GM12878 (cell line): ENCODE data around the gene CR2. TPM values are rescaled to one million over a fixed set of nuclear protein-coding genes. Genes with fewer than 3 reads are reported as not detected.

Source experiments
- ATF2 ChIP-seq: IDR thresholded peaks from 2 replicates; pipeline ENCODE4 v1.6.1; 2012; ENCODE audit warnings: low read length, inconsistent platforms
- ATF3 ChIP-seq: IDR thresholded peaks from 2 replicates; pipeline ENCODE4 v1.6.1; 2011; ENCODE audit warnings: low read depth, mild to moderate bottlenecking, low read length, moderate library complexity, borderline replicate concordance; ENCODE audit errors: extremely low read depth
- BCL11A ChIP-seq: IDR thresholded peaks from 2 replicates; pipeline ENCODE4 v1.6.1; 2011; ENCODE audit warnings: low read depth, low read length
- BCL3 ChIP-seq: IDR thresholded peaks from 2 replicates; pipeline ENCODE4 v1.6.1; 2011; ENCODE audit warnings: borderline replicate concordance, low read depth, mild to moderate bottlenecking, moderate library complexity, low read length; ENCODE audit not compliant: insufficient read depth, poor library complexity, severe bottlenecking
- CBX3 ChIP-seq: fragments of 200-600 bp; sonication (generic); IDR thresholded peaks from 2 replicates; pipeline ENCODE4 v1.6.1; 2016; ENCODE audit warnings: low read depth, borderline replicate concordance
- CHD1 ChIP-seq: IDR thresholded peaks from 2 replicates; pipeline ENCODE4 v1.6.1; 2012; ENCODE audit warnings: low read depth, low read length, improper control_type of control experiment
- CHD2 ChIP-seq: IDR thresholded peaks from 2 replicates; pipeline ENCODE4 v1.6.1; 2011; ENCODE audit warnings: low read depth, low read length, improper control_type of control experiment, borderline replicate concordance
- CREB1 ChIP-seq: IDR thresholded peaks from 2 replicates; pipeline ENCODE4 v1.6.1; 2012; ENCODE audit warnings: low read depth, mild to moderate bottlenecking, inconsistent platforms
- E4F1 ChIP-seq: fragments of 450-650 bp; IDR thresholded peaks from 2 replicates; pipeline ENCODE4 v1.6.1; 2018; ENCODE audit warnings: borderline replicate concordance, mild to moderate bottlenecking; ENCODE audit not compliant: partially characterized antibody
- EED ChIP-seq: sonication (generic); IDR thresholded peaks from 2 replicates; pipeline ENCODE4 v1.6.1; 2016; ENCODE audit warnings: antibody characterized with exemption, low read depth
- GATAD2B ChIP-seq: fragments of 450-650 bp; conservative IDR thresholded peaks from 2 replicates; pipeline ENCODE4 v1.6.1; 2017; ENCODE audit warnings: low read depth, mild to moderate bottlenecking, moderate library complexity
- HDAC6 ChIP-seq: fragments of 200-600 bp; sonication (generic); IDR thresholded peaks from one replicate; pipeline ENCODE4 v1.8.0; 2017; ENCODE audit warnings: antibody characterized with exemption; ENCODE audit not compliant: unreplicated experiment
- IKZF1 ChIP-seq: fragments of 450-650 bp; conservative IDR thresholded peaks from 2 replicates; pipeline ENCODE4 v1.6.1; 2017; ENCODE audit warnings: antibody characterized with exemption, mild to moderate bottlenecking
- MTA2 ChIP-seq: fragments of 450-650 bp; IDR thresholded peaks from 2 replicates; pipeline ENCODE4 v1.6.1; 2016; ENCODE audit warnings: low read depth, mild to moderate bottlenecking, moderate library complexity
- NFIC ChIP-seq: IDR thresholded peaks from 2 replicates; pipeline ENCODE4 v1.6.1; 2012; ENCODE audit warnings: low read depth, mild to moderate bottlenecking, inconsistent platforms, low read length, moderate library complexity
- NFYB ChIP-seq: IDR thresholded peaks from 2 replicates; pipeline ENCODE4 v1.6.1; 2011; ENCODE audit warnings: low read depth, mild to moderate bottlenecking, low read length, improper control_type of control experiment, moderate library complexity; ENCODE audit not compliant: insufficient read depth
- NR2C2 ChIP-seq: IDR thresholded peaks from 2 replicates; pipeline ENCODE4 v1.6.1; 2011; ENCODE audit warnings: borderline replicate concordance, low read depth; ENCODE audit not compliant: control insufficient read depth, insufficient read length
- PAX8 ChIP-seq: fragments of 450-650 bp; IDR thresholded peaks from 2 replicates; pipeline ENCODE4 v1.6.1; 2017; ENCODE audit warnings: mild to moderate bottlenecking, moderate library complexity
- POLR2AphosphoS5 ChIP-seq: IDR thresholded peaks from 2 replicates; pipeline ENCODE4 v1.6.1; 2011; ENCODE audit warnings: mild to moderate bottlenecking, low read length, inconsistent platforms
- RELA ChIP-seq: fragments of 450-650 bp; IDR thresholded peaks from 2 replicates; pipeline ENCODE4 v1.8.0; 2014; ENCODE audit warnings: borderline replicate concordance; ENCODE audit not compliant: partially characterized antibody
- RUNX3 ChIP-seq: IDR thresholded peaks from 2 replicates; pipeline ENCODE4 v1.6.1; 2012; ENCODE audit warnings: low read length, inconsistent platforms
- SMAD5 ChIP-seq: IDR thresholded peaks from 2 replicates; pipeline ENCODE4 v1.6.1; 2016; ENCODE audit warnings: antibody characterized with exemption, low read depth
- SP1 ChIP-seq: IDR thresholded peaks from one replicate; pipeline ENCODE4 v1.6.1; 2011; ENCODE audit warnings: low read depth, low read length
- SRF ChIP-seq, 2 experiments: IDR thresholded peaks; 2 replicates each; pipeline ENCODE4 v1.6.1; 2011; ENCODE audit warnings: low read depth in 2 of 2, low read length in 2 of 2, mild to moderate bottlenecking in 1 of 2, moderate library complexity in 1 of 2
- TAF1 ChIP-seq: IDR thresholded peaks from 2 replicates; pipeline ENCODE4 v1.6.1; 2011; ENCODE audit warnings: mild to moderate bottlenecking, low read depth, low read length, borderline replicate concordance
- TCF12 ChIP-seq: IDR thresholded peaks from 2 replicates; pipeline ENCODE4 v1.6.1; 2011; ENCODE audit warnings: low read depth, mild to moderate bottlenecking, low read length
- YBX1 ChIP-seq: fragments of 450-650 bp; IDR thresholded peaks from 2 replicates; pipeline ENCODE4 v1.6.1; 2016; ENCODE audit warnings: antibody characterized with exemption
- YY1 ChIP-seq: IDR thresholded peaks from 2 replicates; pipeline ENCODE4 v1.6.1; 2011; ENCODE audit warnings: low read depth, mild to moderate bottlenecking, low read length
- ZNF24 ChIP-seq: fragments of 450-650 bp; IDR thresholded peaks from 2 replicates; pipeline ENCODE4 v1.6.1; 2017; ENCODE audit warnings: antibody characterized with exemption, mild to moderate bottlenecking
- ZSCAN29 ChIP-seq: fragments of 450-650 bp; IDR thresholded peaks from 2 replicates; pipeline ENCODE4 v1.6.1; 2017; ENCODE audit warnings: mild to moderate bottlenecking, moderate library complexity
- polyA plus RNA-seq, 11 experiments: library from polyadenylated mRNA; depleted of rRNA in 4 of 11; unstranded in 6 of 11; stranded (reverse) in 5 of 11; fragments of >200 nt; fragmentation: Nextera tagmentation in 4 of 11; fragmentation: Illumina TruSeq in 1 of 11; extraction: Ambion mirVana in 4 of 11; extraction: Trizol in 1 of 11; gene quantifications; 1 replicate in 1 of 11; 2 replicates in 10 of 11; pipeline versions ENCODE4 v1.2.1 to v1.2.3, GENCODE V29; 2011 to 2016; ENCODE audit warnings: inconsistent platforms in 2 of 11, missing spikeins in 2 of 11, low read depth in 1 of 11
- total RNA-seq, 4 experiments: library from RNA; depleted of rRNA in 3 of 4; stranded (reverse); fragments of >200 nt in 3 of 4; fragmentation: Illumina TruSeq in 1 of 4; extraction: Trizol in 1 of 4; gene quantifications; 2 replicates each; pipeline versions ENCODE4 v1.2.1 to v1.2.3, GENCODE V29; 2013 to 2021

Gene CR2
- total and polyA plus RNA-seq, 10 of the 15 experiments (the other 5 are each of a cell fraction or from before 2014, with no cell fraction given), result 2.2 to 72.8 (median 50.6) TPM

- TF ChIP-seq IKZF1, result peak; percentile 33; the same call in 1 of the 2 replicates
- TF ChIP-seq GATAD2B, result no peak
- TF ChIP-seq RELA, result peak; percentile 58
- TF ChIP-seq SMAD5, result no peak
- no peak for TF ChIP-seq YBX1
- TF ChIP-seq SRF (IDR thresholded peaks at IDR 0.05; ENCODE audit: low read depth in 2 of 2, low read length in 2 of 2), result no peak
- TF ChIP-seq CBX3, result no peak
- TF ChIP-seq ATF2, result no peak
- peak; percentile 54 for TF ChIP-seq BCL3
- TF ChIP-seq CHD1, result no peak
- TF ChIP-seq EED, result peak; percentile 72
- TF ChIP-seq NR2C2, result no peak
- no peak for TF ChIP-seq CHD2
- no peak for TF ChIP-seq YY1
- TF ChIP-seq TCF12, result no peak
- TF ChIP-seq ATF3, result no peak
- no peak for TF ChIP-seq HDAC6
- TF ChIP-seq ZSCAN29, result no peak
- no peak for TF ChIP-seq TAF1
- no peak for TF ChIP-seq POLR2AphosphoS5
- TF ChIP-seq SP1, result no peak
- TF ChIP-seq CREB1, result 0 out of 2 replicates have a peak, but pooled peaks have one; percentile 21
- no peak for TF ChIP-seq NFYB
- TF ChIP-seq ZNF24, result no peak
- TF ChIP-seq E4F1, result no peak
- no peak for TF ChIP-seq PAX8
- TF ChIP-seq RUNX3, result peak; percentile 43; the same call in 1 of the 2 replicates
- TF ChIP-seq BCL11A, result no peak
- peak; percentile 68 for TF ChIP-seq NFIC
- peak; percentile 9; the same call in 1 of the 2 replicates for TF ChIP-seq MTA2
These were observed 41.3 kb upstream of the CR2 start (continued) for GRCh38 chr1:207412845-207413244.
